ENCODE results near the gene MBD1.
A peak's percentile ranks its signal among the peaks of the same experiment; 100 is the strongest.
"Not testable (repeated sequence)": the region's sequence is repeated elsewhere in the genome, so short reads cannot be mapped to it uniquely, and the experiment has no call there.

Gene MBD1

DNA sequence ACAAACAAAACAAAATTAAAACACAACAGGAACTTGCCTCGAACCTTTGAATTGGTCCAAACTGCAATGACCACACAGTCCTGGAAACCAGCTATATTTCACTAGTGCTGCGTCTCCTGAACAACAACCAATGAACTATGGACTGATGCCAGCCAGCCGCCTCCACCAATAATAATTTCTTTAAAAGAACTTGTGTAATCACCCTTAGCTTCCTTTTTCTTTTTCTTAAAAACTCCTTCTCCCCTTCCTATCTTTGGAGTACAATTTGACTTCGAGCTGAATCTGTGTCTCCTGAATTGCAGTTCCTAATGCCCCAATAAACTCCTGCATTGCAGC, 7.8 kb upstream of the MBD1 start:
- DNase-seq (ENCODE audit: low read depth) = no peak
- no peak overlapping the region for H3K4me3 ChIP-seq (ENCODE audit: low read length)
- TF ChIP-seq, protein P1, sequence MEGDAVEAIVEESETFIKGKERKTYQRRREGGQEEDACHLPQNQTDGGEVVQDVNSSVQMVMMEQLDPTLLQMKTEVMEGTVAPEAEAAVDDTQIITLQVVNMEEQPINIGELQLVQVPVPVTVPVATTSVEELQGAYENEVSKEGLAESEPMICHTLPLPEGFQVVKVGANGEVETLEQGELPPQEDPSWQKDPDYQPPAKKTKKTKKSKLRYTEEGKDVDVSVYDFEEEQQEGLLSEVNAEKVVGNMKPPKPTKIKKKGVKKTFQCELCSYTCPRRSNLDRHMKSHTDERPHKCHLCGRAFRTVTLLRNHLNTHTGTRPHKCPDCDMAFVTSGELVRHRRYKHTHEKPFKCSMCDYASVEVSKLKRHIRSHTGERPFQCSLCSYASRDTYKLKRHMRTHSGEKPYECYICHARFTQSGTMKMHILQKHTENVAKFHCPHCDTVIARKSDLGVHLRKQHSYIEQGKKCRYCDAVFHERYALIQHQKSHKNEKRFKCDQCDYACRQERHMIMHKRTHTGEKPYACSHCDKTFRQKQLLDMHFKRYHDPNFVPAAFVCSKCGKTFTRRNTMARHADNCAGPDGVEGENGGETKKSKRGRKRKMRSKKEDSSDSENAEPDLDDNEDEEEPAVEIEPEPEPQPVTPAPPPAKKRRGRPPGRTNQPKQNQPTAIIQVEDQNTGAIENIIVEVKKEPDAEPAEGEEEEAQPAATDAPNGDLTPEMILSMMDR (conservative IDR thresholded peaks at IDR 0.05; ENCODE audit: low read depth, low read length) = no peak

DNA sequence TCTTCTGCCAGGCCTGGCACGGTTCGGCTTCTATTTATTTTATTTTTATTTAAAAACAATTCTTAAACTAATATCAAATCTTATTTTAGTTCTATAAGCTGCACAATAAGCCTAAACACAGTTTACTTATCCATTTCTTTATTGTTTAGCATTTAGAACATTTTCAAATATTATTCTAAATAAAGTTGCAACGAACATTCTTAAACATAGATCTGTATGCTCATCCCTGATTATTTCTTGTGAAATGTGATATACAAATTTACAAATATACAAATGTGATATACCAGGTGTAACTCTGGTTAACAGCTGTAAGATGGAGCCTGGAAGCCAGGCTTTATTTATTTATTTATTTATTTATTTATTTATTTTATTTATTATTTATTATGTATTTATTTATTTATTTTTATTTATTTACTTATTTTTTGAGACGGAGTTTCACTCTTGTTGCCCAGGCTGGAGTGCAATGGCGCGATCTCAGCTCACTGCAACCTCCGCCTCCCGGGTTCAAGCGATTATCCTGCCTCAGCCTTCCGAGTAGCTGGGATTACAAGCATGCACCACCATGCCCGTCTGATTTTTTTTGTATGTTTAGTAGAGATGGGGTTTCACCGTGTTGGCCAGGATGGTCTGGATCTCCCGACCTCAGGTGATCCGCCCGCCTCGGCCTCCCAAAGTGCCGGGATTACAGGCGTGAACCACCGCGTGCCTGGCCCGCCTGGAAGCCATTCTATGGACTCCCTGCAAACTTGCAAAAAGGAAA, 7.2 kb upstream of the MBD1 start:
- not testable (repeated sequence) for DNase-seq (ENCODE audit: low read depth)
- peak overlapping the region; percentile 94 for H3K4me3 ChIP-seq (ENCODE audit: low read length)

DNA sequence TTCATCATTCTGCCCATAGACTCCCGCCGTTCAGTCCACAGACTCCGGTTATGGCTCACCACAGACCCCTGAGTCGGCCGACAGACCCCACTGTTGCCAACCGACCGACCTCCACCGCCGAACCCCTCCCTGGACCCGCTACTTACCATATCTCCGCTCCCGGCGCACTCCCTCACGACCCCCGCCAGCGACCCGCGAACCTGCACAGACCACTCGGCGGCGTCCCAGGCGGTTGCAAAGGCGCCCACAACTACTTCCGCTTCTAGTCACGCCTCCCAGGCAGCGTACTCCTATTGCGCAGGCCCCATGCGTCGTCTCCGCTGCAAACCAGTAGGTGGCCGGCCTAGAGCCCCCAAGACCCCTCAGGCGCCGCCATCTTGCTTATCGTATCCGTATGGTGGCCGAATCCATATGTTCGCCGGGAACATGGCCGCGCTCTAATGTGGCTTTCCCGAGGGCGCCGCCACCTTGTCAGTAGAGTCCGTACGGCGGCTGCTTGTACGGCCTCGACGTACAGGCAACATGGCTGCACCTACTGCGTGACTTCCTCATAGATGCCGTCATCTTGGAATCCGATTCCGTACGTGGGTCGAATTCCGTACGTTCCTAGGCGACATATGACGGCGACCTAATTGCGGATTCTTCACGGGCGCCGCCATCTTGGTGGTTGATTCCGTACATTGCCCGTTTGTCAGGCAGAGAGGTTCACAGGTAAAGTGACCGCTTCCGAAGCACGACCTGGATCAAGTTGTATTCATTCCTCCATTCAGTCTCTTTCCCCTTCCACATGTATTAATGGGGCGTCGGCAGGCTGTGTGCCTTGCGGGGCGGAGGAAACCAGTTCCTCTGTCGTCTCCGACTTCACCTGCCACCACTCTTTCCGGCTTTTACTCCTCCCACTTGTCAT, 6.4 kb upstream of the MBD1 start, which contains the start of gene CXXC1:
Gene CXXC1, minus strand, starts transcription at position 252 of the 907 bp plus-strand sequence. Its CDS starts 103 bp downstream, at position 149.
- peak within 1 kb of the TSS; percentile 94 for H3K4me3 ChIP-seq (ENCODE audit: low read length)
- TF ChIP-seq, protein P1 (conservative IDR thresholded peaks at IDR 0.05; ENCODE audit: low read depth, low read length) = peak; percentile 46
- DNase-seq (ENCODE audit: low read depth) = peak; percentile 98

DNA sequence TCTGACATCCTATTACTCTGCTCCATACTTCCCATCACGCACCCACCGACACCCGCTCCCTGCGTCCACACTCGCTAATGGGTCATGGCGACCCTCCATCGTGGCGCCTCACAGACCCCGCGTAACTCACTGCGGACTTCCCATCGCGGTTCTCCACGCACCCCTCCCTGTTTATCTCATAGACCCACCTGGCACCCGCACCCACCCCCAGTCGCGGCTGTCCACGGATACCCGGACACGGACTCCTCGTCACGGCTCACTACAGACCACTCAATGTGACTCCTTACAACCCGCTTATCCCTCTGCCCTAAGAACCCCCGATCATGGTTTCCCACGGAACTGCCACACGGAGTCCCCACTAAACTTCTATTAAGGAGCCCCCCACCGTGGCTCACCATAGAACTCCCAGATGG, 5.7 kb upstream of the MBD1 start:
- TF ChIP-seq, protein P1 (conservative IDR thresholded peaks at IDR 0.05; ENCODE audit: low read depth, low read length) = no peak
- no peak for DNase-seq (ENCODE audit: low read depth)
- H3K4me3 ChIP-seq (ENCODE audit: low read length) = peak overlapping the region; percentile 94

DNA sequence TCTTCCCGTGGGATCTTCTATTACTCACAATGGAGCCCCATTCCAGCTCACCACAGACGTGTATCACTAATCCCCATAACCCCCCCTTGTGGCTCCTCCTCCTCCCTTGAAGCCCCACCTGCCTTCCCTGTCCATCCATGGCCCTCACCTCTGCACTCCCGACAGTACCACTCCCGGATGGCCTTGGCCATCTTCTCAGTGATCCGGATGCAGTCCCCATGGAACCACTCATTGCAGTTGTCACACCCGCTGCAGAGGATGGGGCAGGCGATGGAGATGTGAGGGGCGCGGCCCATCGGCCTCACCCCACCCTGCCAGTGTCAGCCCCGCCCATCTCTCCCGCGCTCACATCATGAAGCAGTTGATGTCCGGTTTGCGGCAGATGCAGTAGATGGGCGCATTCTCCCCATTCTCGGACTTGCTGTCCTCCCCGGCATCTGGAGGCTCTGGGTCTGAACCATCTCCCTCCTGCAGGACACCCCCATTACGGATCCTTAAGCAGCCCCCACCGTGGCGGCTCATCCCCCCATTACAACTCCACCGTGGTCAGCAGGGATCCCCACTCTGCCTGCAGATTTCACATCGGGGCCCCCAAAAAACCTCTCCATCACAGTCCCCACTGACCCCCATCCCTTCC, 5.2 kb upstream of the MBD1 start:
- H3K4me3 ChIP-seq (ENCODE audit: low read length) = peak overlapping the region; percentile 94
- TF ChIP-seq, protein P1 (conservative IDR thresholded peaks at IDR 0.05; ENCODE audit: low read depth, low read length) = no peak
- no peak for DNase-seq (ENCODE audit: low read depth)

DNA sequence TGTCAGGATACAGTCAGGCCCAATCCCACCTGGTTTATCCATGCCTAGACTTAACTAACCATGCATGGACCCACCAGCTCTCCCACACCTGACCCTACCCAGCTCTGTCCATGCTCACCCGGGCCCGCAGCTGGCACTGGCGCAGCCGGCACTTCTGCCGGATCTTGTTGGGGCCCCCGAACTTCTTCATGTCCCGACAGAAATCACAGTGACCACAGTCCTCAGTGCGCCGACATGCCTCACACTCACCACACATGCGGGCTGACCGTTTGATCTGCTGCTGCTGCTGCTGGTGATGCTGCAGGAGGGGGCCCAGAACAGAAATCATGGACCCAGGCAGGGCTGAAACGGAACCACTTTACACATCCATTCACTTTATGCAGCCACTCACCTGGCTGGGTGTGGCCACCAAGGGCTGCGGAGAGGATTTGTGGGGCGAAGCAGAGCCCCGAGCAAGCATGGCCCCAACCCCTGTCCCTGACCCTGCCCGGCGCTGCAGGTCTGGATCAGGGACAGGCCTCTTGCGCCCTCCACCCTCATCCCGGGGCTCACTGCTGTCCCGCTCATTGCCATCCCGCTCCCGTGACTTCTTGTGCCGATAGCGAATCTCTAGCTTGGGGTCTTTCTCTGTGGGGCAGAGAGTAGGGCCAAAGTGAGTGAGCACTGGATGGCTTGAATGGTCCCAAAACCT, 4.5 kb upstream of the MBD1 start:
- no peak overlapping the region for H3K4me3 ChIP-seq (ENCODE audit: low read length)
- no peak for DNase-seq (ENCODE audit: low read depth)
- TF ChIP-seq, protein P1 (conservative IDR thresholded peaks at IDR 0.05; ENCODE audit: low read depth, low read length) = no peak

DNA sequence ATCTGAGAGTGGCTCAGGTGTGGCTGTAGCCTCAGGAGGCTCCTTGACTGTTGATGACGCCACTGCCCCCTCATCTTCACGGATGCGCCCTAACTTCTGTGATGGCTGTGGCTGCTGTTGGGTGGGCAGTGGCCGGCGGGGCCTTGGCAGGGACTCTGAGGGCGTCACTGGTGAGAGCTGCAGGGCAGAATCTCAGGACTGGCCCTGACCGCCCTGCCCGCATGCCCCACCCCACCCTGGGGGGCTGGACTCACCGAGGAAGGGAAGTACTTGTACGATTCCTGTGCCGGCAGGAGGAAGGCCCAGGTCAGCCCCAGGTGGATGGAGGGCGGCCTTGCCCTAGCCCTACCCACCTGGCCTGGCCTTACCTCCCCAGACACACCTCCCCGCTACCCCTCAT, 3.7 kb upstream of the MBD1 start:
- TF ChIP-seq, protein P1 (conservative IDR thresholded peaks at IDR 0.05; ENCODE audit: low read depth, low read length) = no peak
- H3K4me3 ChIP-seq (ENCODE audit: low read length) = no peak overlapping the region
- no peak for DNase-seq (ENCODE audit: low read depth)
